K562 (cell line): Measurements from ENCODE around the gene EPYC. TPM values are rescaled to one million over a fixed set of nuclear protein-coding genes. Genes with fewer than 3 reads are reported as not detected.

Experiments used
- ATAC-seq: fragments of 200-7000 bp; cut with Tn5 transposase; 3 replicates; pipeline ENCODE4 v1.9.1; 2020; ENCODE audit warnings: moderate library complexity
- BruUV-seq: library from RNA; stranded (reverse); fragments of 400-500 nt; replicated peaks from 2 replicates; lab custom pipeline; 2021; lab: Mats Ljungman, UMichigan
- CTCF ChIA-PET: fragments of 300-600 bp; formaldehyde crosslinking; extraction: SDS; loops from one replicate; lab custom pipeline; 2021; ENCODE audit warnings: low intra/inter-chr PET ratio; lab: Yijun Ruan, JAX
- POLR2A ChIA-PET: fragments of 300-600, 350-650 bp; sonication (Branson Sonifier 250); formaldehyde crosslinking; extraction: SDS; loops from one replicate; lab custom pipeline; 2021; ENCODE audit warnings: antibody characterized with exemption, inconsistent platforms; lab: Yijun Ruan, JAX
- DNase-seq, 4 experiments: peaks; one replicate each; pipeline versions ENCODE4 v3.0.0 to v3.0.0-alpha.2; 2011 to 2018; ENCODE audit warnings: low spot score in 3 of 4, mixed read lengths in 3 of 4; ENCODE audit errors: extremely low read depth in 1 of 4
- FAIRE-seq: peaks from 2 replicates; lab custom pipeline; 2011; peaks lifted over from hg19 to GRCh38; lab: Jason Lieb, UNC
- H2AFZ ChIP-seq: 2 replicates; pipeline ENCODE4 v1.6.0; 2011; ENCODE audit warnings: low read depth, low read length, control low read depth, inconsistent platforms
- H3K27ac ChIP-seq: fragments of 200-600 bp; 3 replicates; pipeline ENCODE4 v1.8.0; 2011; ENCODE audit warnings: low read depth, mild to moderate bottlenecking, control low read depth, inconsistent platforms, low read length, moderate library complexity, mixed read lengths; ENCODE audit errors: extremely low read depth
- H3K27me3 ChIP-seq, 2 experiments: fragments of 300-600 bp in 1 of 2; 2 replicates in 1 of 2; 3 replicates in 1 of 2; pipeline versions ENCODE4 v1.6.0 to v1.8.0; 2011; ENCODE audit warnings: inconsistent platforms in 2 of 2, low read length in 2 of 2, mild to moderate bottlenecking in 1 of 2, mixed read lengths in 1 of 2, moderate library complexity in 1 of 2; ENCODE audit not compliant: control insufficient read depth in 2 of 2, insufficient read depth in 2 of 2
- H3K36me3 ChIP-seq: fragments of 300-600 bp; 3 replicates; pipeline ENCODE4 v1.8.0; 2011; ENCODE audit warnings: mild to moderate bottlenecking, low read length, inconsistent platforms; ENCODE audit not compliant: control insufficient read depth, insufficient read depth
- H3K4me1 ChIP-seq, 2 experiments: fragments of 200-600 bp in 1 of 2; replicated peaks in 1 of 2; 2 replicates in 1 of 2; 3 replicates in 1 of 2; pipeline versions ENCODE4 v1.5.1 to v1.8.0; 2011; ENCODE audit warnings: inconsistent platforms in 2 of 2, low read length in 2 of 2, mild to moderate bottlenecking in 1 of 2, mixed read lengths in 1 of 2, moderate library complexity in 1 of 2; ENCODE audit not compliant: control insufficient read depth in 2 of 2, insufficient read depth in 2 of 2
- H3K4me2 ChIP-seq: 2 replicates; pipeline ENCODE4 v1.6.1; 2011; ENCODE audit warnings: low read length, control low read depth, inconsistent platforms, mixed read lengths; ENCODE audit not compliant: insufficient read depth
- H3K4me3 ChIP-seq: fragments of 200-600 bp; sonication (generic), shearing (Covaris generic); 2 replicates; pipeline ENCODE4 v1.5.1; 2016; ENCODE audit warnings: control low read depth, inconsistent platforms
- H3K79me2 ChIP-seq: fragments of 200-600 bp; 3 replicates; pipeline ENCODE4 v1.8.0; 2011; ENCODE audit warnings: low read length, inconsistent platforms; ENCODE audit not compliant: control insufficient read depth, insufficient read depth
- H3K9ac ChIP-seq, 2 experiments: 2 replicates each; pipeline versions ENCODE4 v1.6.0 to v1.6.1; 2011; ENCODE audit warnings: low read depth in 2 of 2, low read length in 2 of 2, control low read depth in 1 of 2, inconsistent platforms in 1 of 2, mild to moderate bottlenecking in 1 of 2, mixed read lengths in 1 of 2; ENCODE audit not compliant: insufficient read depth in 1 of 2
- H3K9me1 ChIP-seq: one replicate; pipeline ENCODE4 v1.6.0; 2011; ENCODE audit warnings: inconsistent platforms, mild to moderate bottlenecking, low read length, moderate library complexity; ENCODE audit not compliant: control insufficient read depth, insufficient read depth
- H3K9me3 ChIP-seq: replicated peaks from 2 replicates; pipeline ENCODE4 v1.5.1; 2011; ENCODE audit warnings: low read depth, low read length, inconsistent platforms; ENCODE audit not compliant: control insufficient read depth, insufficient read depth
- H4K20me1 ChIP-seq: replicated peaks from 2 replicates; pipeline ENCODE4 v1.6.1; 2011; ENCODE audit warnings: low read length, inconsistent platforms, mixed read lengths; ENCODE audit not compliant: control insufficient read depth, insufficient read depth
- CAMTA2 ChIP-seq: fragments of 250-450 bp; sonication (Bioruptor Pico); conservative IDR thresholded peaks from 2 replicates; pipeline ENCODE4 v1.5.1; 2022
- FOXM1 ChIP-seq, 2 experiments: fragments of 450-650 bp in 1 of 2; sonication (generic) in 1 of 2; formaldehyde crosslinking in 1 of 2; IDR thresholded peaks; 2 replicates each; pipeline versions ENCODE4 v1.6.1 to v1.9.0; 2017 to 2022; ENCODE audit warnings: low read depth in 2 of 2, mild to moderate bottlenecking in 2 of 2, missing genetic modification reagents in 1 of 2, moderate library complexity in 1 of 2
- GTF2E2 ChIP-seq: fragments of 200-800 bp; sonication (Bioruptor generic); IDR thresholded peaks from 2 replicates; pipeline ENCODE4 v1.6.1; 2016; ENCODE audit warnings: missing genetic modification characterization, missing compliant biosample characterization
- HDAC3 ChIP-seq: fragments of 450-650 bp; IDR thresholded peaks from 2 replicates; pipeline ENCODE4 v1.6.1; 2018; ENCODE audit warnings: borderline replicate concordance, mild to moderate bottlenecking, moderate library complexity; ENCODE audit not compliant: partially characterized antibody
- LEF1 ChIP-seq: fragments of 450-650 bp; IDR thresholded peaks from 2 replicates; pipeline ENCODE4 v1.6.1; 2016; ENCODE audit warnings: mild to moderate bottlenecking
- PHF21A ChIP-seq: fragments of 450-650 bp; IDR thresholded peaks from 2 replicates; pipeline ENCODE4 v1.6.1; 2017; ENCODE audit warnings: low read depth, borderline replicate concordance
- PML ChIP-seq: IDR thresholded peaks from 2 replicates; pipeline ENCODE4 v1.6.1; 2012; ENCODE audit warnings: low read length, inconsistent platforms
- SNRNP70 ChIP-seq: fragments of 200-400 bp; formaldehyde crosslinking; optimal IDR thresholded peaks from 2 replicates; pipeline ENCODE3; 2017; ENCODE audit warnings: low read depth, low read length
- THRAP3 ChIP-seq: fragments of 450-650 bp; IDR thresholded peaks from 2 replicates; pipeline ENCODE4 v1.6.1; 2016; ENCODE audit warnings: mild to moderate bottlenecking, inconsistent platforms, borderline replicate concordance
- in situ Hi-C: fragments of 300-500 bp; cut with MboI; formaldehyde crosslinking; loops from 4 replicates; pipeline ENCODE4 v1.15.0; 2018; ENCODE audit warnings: inconsistent platforms, mixed read lengths
- intact Hi-C: fragments of 100-400 bp; cut with micrococcal nuclease; formaldehyde crosslinking; loops from 2 replicates; pipeline ENCODE4 v1.14.2; 2022
- polyA plus RNA-seq, 8 experiments: library from polyadenylated mRNA; depleted of rRNA in 4 of 8; stranded (reverse) in 5 of 8; unstranded in 3 of 8; fragments of >200 nt; fragmentation: Nextera tagmentation in 2 of 8; fragmentation: Illumina TruSeq in 1 of 8; extraction: Ambion mirVana in 2 of 8; extraction: Trizol in 1 of 8; gene quantifications; 2 replicates each; pipeline versions ENCODE4 v1.2.1 to v1.2.3, GENCODE V29; 2011 to 2014; ENCODE audit warnings: inconsistent platforms in 1 of 8, missing spikeins in 1 of 8
- total RNA-seq, 7 experiments: library from RNA; depleted of rRNA in 6 of 7; stranded (reverse); fragments of >200 nt in 6 of 7; fragmentation: Illumina TruSeq in 2 of 7; extraction: Trizol in 2 of 7; gene quantifications; 2 replicates each; pipeline versions ENCODE4 v1.2.1 to v1.2.3, GENCODE V29; 2011 to 2021; ENCODE audit warnings: low replicate concordance in 1 of 7
- TF ChIP-seq, protein P1 (sequence below): fragments of 450-650 bp; formaldehyde crosslinking; IDR thresholded peaks from 2 replicates; pipeline ENCODE4 v1.4.0; 2020; ENCODE audit warnings: mild to moderate bottlenecking
- TF ChIP-seq, protein P2 (sequence below): fragments of 250-450 bp; sonication (Bioruptor Pico); IDR thresholded peaks from 2 replicates; pipeline ENCODE4 v1.5.1; 2021; ENCODE audit warnings: mild to moderate bottlenecking

The EPYC gene
- total and polyA plus RNA-seq, 9 of the 15 experiments (the other 6 are each of a cell fraction or from before 2014, with no cell fraction given), result not detected

DNA sequence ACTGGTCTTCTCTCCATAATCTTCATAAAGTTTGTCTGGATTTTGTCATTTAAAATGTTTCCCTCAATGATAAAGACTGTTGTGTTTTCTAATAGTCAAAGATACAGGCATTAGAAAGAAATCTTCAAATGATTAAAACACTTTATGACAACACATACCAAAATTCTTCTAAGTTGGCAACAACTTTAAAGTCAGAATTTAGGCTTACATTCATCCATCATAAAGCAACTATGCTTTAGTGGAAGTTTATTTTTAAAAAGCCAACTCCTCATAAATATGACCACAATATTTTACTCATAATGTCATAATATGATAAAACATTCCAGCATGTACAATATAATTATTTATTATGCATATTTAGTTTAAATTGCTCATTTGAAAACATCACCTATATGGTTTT is 32.5 kb downstream of the EPYC start:
- no peak overlapping the region for H3K4me3 ChIP-seq
- DNase-seq (no peak), FAIRE-seq (no peak), ATAC-seq (no peak)
- no peak overlapping the region for H2AFZ ChIP-seq
- no peak overlapping the region for H3K27ac ChIP-seq
- H3K9me3 ChIP-seq, result no peaks in the 10 kb centered on the region
- TF ChIP-seq HDAC3, result no peak
- no peak for TF ChIP-seq LEF1
- TF ChIP-seq, protein P1, sequence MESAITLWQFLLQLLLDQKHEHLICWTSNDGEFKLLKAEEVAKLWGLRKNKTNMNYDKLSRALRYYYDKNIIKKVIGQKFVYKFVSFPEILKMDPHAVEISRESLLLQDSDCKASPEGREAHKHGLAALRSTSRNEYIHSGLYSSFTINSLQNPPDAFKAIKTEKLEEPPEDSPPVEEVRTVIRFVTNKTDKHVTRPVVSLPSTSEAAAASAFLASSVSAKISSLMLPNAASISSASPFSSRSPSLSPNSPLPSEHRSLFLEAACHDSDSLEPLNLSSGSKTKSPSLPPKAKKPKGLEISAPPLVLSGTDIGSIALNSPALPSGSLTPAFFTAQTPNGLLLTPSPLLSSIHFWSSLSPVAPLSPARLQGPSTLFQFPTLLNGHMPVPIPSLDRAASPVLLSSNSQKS (CRISPR knock-in tag), result no peak
- no peak for TF ChIP-seq SNRNP70
- TF ChIP-seq PML, result no peak
- TF ChIP-seq, protein P2, sequence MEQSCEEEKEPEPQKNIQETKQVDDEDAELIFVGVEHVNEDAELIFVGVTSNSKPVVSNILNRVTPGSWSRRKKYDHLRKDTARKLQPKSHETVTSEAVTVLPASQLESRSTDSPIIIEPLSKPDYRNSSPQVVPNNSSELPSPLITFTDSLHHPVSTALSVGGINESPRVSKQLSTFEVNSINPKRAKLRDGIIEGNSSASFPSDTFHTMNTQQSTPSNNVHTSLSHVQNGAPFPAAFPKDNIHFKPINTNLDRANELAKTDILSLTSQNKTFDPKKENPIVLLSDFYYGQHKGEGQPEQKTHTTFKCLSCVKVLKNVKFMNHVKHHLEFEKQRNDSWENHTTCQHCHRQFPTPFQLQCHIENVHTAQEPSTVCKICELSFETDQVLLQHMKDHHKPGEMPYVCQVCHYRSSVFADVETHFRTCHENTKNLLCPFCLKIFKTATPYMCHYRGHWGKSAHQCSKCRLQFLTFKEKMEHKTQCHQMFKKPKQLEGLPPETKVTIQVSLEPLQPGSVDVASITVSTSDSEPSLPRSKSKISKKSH (CRISPR knock-in tag), result no peak
- TF ChIP-seq GTF2E2 (tag), result no peak
- no peak for TF ChIP-seq THRAP3
- no peak for TF ChIP-seq FOXM1 (IDR thresholded peaks at IDR 0.05; ENCODE audit: low read depth)
- no peak for TF ChIP-seq FOXM1 (CRISPR knock-in tag; IDR thresholded peaks at IDR 0.05; ENCODE audit: low read depth)
- no peak for TF ChIP-seq PHF21A
- TF ChIP-seq CAMTA2 (CRISPR knock-in tag), result no peak
- H3K9ac ChIP-seq, result no peak overlapping the region
- POLR2A ChIA-PET, result no interaction called here
- H3K36me3 ChIP-seq, result no peaks in the 10 kb centered on the region
- H3K27me3 ChIP-seq, result no peaks in the 10 kb centered on the region
- intact Hi-C loops, result no loop called here
- H3K79me2 ChIP-seq, result no peaks in the 10 kb centered on the region
- no peaks in the 10 kb centered on the region for H4K20me1 ChIP-seq
- CTCF ChIA-PET, result no interaction called here
- BruUV-seq, result no TSS peak
- in situ Hi-C loops, result loop anchor here (25.0 kb wide), 2 partner anchors 1665 to 1960 kb away; no protein-coding TSS in a partner anchor
- H3K4me2 ChIP-seq, result no peak overlapping the region
- H3K9me1 ChIP-seq, result no peaks in the 10 kb centered on the region
- no peaks in the 10 kb centered on the region for H3K4me1 ChIP-seq
